SKM-1 treated with dmso at 0.1 percent for 144 hours (cell line): Measurements from ENCODE around the gene RPL35A.
"Not testable (repeated sequence)": the region's sequence is repeated elsewhere in the genome, so short reads cannot be mapped to it uniquely, and the experiment has no call there.

Experiments
- DNase-seq: peaks from one replicate; lab custom pipeline; 2025; ENCODE audit not compliant: unreplicated experiment; lab: John Stamatoyannopoulos, UW

Gene RPL35A

DNA sequence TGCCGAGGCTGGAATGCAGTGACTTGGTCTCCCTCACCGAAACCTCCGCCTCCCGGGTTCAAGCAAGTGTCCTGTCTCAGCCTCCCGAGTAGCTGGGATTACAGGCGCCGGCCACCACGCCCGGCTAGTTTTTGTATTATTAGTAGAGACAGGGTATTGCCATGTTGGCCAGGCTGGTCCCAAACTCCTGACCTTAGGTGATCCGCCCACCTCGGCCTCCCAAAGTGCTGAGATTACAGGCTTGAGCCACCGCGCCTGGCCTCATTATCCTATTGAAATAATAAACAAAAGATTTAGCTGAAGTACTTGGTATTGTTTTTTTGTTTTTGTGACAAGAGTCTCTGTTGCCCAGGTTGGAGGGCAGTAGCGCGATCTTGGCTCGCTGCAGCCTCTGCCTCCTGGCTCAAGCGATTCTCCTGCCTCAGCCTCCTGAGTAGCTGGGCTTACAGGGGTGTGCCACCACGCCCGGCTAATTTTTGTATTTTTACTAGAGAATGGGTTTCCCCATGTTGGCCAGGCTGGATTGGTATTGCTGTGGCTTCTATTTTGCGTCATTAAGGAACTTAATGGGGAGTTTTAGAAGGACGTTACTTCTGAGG lies 1.5 kb downstream of the RPL35A start:
- DNase-seq: no peak

DNA sequence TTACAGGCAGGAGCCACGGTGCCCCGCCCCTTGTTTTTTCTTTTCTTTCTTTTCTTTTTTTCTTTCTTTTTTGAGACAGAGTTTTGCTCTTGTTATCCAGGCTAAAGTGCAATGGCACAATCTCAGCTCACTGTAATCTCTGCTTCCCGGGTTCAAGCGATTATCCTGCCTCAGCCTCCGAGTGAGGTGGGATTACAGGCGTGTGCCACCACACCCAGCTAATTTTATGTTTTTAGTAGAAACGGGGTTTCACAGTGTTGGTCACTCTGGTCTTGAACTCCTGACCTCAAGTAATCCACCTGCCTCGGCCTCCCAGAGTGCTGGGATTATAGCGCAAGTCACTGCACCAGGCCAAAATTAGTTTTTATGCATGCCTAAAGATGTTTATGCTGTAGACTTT lies 2.5 kb downstream of the RPL35A start:
- no peak for DNase-seq

DNA sequence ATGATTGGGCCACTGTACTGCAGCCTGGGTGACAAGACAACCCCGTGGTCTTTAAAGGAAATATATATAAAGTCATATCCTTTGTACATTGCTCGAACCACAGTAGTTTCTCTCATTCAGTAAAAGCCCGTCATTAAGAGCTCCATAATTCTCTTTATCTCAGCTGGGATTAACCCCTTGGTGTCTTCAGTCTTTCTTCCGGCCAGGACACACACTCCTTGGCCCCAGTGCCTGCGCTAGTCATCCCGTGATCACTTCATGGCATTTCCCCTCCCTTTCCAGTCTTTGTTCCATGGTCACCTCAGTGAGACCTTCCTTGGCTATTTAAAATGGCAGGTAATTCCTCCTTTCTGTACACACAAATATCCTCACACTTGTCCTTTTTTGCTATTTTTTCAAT lies 3.3 kb downstream of the RPL35A start:
- no peak for DNase-seq

DNA sequence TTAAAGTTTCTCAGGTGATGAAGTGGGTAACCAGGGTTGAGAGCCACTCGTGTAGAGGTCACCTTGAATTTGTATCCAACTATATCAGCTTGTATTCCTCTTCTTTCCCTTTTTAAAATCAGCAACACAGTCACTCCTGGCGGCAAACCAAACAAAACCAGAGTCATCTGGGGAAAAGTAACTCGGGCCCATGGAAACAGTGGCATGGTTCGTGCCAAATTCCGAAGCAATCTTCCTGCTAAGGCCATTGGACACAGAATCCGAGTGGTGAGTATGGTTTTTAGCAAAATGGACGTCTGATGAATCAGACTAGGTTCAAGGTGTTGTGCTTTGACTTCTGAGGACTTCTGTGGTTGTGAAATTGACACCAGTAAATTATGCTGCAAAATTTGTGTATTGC lies 3.9 kb downstream of the RPL35A start:
- no peak for DNase-seq

DNA sequence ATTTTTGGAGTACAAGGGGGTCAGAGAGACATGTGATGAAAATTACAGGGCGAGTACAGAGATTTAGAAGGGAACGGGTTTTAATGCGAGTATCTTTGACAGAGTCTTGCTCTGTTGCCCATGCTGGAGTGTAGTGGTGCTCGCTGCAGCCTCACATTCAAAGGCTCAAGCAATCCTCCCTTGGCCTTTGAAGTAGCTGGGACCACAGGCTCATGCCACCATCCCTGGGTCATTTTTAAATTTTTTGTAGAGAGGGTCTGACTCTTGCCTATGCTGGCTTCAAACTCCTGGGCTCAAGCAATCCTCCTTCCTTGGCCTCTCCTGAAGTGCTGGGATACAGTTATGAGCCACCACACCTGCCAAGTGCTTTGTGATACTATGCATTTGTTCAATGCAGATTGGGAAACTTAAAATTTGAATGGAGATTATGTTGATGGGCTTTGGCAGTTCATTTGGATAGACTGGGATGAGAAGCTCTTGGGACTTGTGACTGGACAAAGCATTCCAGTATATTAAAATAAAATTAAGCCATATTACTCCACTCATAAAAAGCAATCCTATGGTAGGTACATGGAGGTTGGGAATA lies 6.0 kb downstream of the RPL35A start:
- DNase-seq: no peak

DNA sequence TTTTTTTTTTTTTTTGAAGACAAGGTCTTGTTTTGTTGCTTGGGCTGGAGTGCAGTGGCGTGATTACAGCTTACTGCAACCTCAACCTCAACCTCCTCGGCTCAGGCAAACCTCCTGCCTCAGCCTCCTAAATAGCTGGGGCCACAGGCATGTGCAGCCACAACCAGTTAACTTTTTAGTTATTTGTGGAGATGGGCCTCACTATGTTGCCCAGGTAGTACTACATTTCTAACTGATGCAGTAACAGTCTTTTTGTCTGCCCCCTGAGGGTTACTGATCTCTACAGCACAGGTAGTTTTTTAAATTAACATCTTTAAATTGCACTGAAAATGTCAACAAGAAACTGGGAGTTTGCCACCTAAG lies 6.6 kb downstream of the RPL35A start:
- no peak for DNase-seq

DNA sequence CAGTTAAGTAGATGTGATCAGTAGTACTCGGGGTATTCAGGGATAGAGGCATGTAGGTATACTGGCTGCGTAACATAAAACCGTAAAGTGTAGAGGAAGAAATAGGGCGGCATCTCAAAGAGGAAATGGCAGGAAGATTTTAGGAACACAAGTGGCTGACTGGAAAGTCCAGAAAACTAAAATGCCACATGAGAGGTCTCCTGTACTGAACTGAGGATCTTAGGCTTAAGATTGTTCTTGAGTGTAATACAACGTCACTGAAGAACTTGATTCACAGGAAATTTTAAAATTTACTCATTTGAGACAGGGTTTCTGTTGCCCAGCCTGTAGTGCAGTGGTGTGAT lies 7.8 kb downstream of the RPL35A start:
- no peak for DNase-seq

DNA sequence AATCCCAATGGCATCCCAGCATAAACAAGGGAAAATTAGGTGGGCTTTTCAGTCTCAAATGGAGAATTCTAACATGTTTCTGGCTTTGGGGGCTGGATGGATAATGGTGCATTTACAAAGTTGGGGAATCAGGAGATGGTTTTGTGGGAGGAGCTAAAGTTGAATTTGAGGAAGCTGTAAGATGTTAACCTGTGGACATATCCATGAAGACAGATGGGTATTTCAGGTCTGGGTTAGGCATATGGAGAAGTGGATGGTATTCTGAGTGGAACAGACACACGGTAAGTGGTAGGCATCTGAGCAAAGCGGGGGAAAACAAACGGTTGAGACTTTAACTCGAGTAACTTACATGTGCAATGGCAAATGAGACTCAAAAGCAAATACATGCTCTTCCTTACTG lies 8.4 kb downstream of the RPL35A start:
- peak; percentile 10 for DNase-seq

DNA sequence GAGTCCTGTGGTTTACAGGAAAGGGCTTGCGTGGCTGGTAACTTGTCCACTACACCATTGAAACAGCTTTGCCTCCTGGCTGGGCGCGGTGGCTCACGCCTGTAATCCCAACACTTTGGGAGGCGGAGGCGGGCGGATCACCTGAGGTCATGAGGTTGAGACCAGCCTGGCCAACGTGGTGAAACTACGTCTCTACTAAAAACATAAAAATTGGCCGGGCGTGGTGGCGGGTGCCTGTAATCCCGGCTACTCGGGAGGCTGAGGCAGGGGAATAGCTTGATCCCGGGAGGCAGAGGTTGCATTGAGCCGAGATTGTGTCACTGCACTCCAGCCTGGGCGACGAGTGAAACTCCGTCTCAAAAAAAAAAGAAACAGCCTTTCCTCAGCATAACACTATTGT lies 8.9 kb downstream of the RPL35A start:
- DNase-seq: not testable (repeated sequence)

DNA sequence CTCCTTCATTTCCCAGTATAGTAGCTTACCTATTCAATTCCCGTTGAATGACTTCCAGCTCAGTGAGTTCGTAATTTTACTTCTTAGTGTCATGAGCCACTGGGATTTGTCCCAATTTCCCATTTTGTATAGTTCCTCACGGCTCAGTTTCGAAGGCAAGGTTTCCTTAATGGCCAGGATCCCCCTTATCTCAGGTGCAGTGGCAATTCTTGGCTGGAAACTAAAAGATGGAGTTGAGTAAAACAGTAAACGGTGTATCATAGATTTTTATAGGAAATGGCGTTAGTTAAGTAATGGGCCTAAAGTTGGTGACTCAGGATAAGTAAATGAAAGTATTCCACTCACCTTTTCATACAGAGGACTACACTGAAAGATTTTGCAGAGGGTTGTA lies 9.5 kb downstream of the RPL35A start:
- DNase-seq: no peak

DNA sequence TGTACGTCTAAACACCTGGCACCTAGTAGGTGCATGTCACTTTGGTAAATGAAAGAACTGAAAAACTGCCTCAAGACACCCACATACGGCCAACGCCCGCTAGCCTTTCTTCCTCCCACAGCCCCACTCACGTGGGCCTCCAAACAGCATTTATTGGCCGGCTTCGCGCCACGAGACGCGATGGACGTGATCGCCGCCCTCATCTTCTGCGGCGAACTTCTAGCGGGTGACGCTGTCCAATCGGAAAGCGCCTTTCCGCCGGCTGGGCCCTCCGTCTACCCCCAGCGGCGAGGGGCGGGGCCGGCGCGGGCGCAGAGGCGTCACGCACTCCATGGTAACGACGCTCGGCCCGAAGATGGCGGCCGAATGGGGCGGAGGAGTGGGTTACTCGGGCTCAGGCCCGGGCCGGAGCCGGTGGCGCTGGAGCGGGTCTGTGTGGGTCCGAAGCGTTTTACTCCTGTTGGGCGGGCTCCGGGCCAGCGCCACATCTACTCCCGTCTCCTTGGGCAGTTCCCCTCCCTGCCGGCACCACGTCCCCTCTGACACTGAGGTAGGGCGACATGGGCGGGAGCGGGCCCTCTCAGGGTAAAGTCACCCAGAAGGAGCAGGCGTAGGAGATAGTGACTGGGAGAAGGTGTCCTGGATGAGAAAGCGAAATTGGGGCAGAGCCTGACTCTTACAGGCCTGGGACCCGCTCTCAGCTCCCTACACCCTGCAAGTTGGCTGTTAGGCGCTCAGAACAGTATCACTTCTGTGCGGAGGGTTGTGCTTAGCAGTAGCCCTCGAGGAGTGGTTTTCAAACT lies 10.1 kb downstream of the RPL35A start, which contains the start of gene LMLN:
Gene LMLN (plus strand): TSS at position 327 of the 803 bp plus-strand sequence. CDS start 29 bp downstream, at position 356.
- peak; percentile 90 for DNase-seq

DNA sequence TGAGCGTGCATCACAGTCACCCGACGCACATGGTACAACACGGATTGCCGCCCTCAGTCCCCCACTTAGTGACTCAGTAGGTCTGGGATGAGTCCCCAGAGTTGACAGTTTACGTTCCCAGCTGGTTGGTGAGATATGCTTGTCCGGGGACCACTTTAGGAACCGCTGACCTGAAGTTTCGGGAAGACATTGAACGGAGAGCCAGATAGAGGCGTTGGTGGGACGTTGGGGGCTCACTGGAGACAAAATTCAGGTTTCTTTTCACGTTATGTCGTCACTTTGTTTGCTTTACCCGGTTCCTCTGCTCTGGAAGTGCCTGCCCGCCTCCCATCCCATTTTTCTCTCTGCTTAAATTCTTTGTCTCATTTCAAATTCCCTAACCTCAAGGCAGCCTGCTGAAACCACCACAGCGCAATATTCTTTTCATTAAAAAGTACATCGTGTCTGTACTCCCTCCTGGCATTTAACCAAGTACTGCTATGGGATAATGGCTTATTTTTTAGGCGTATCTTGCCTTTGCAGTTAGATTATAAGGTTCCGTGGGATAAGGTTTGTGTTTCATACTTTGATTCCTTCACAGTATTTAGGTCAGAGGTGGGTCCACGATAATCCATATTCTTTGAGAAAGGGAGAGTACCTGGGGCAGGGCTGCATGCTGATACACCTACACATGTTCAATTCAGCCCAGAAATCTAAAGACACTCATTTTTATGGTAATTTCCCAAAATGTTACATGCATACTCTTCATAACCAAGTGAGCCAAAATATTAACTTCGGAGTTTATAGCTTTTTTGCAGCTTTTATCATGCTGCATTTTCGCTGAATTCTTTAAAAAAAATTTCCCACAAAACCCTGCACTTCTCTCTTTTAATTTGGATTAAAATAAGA lies 10.9 kb downstream of the RPL35A start:
- no peak for DNase-seq

DNA sequence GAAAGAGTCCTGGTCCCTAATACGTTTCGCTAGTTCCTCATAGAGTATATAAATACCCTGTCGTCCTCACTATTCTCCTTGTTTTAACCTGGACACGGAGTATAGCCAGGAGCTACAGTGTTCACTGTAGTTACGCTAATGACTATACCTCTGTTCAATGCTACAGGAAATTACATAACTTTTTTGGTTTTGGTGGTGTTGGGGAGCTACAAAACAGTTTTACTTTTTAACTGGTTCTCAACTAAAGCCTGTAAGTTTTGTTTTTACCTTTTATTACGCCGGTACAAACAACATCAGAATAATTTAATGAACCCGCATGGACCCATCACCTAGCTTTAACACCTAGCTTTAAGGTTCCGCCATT lies 11.6 kb downstream of the RPL35A start:
- DNase-seq: peak; percentile 30

DNA sequence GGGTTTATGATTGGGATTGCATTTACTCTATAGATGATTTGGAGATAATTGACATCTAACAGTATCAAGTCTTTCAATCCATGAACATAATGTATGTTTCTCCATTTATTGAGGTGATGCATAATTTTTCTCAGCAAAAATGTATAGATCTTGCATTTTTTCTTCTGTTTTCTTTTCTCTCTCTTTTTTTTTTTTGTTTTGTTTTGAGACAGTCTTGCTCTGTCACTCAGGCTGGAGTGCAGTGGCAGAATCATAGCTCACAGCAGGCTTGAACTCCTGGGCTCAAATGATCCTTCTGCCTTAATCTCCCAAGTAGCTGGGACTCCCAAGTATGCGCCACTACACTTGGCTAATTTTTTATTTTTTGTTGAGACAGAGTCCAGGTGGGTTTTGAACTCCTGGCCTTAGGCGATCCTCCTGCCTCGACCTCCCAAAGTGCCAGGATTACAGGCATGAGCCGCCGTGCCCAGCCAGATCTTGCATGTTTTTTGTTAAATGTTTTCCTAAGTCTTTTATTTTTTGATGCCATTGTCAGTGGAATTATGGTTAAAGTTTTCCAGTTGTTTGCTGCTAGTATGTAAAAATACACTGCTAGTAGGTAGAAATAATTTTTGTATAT lies 13.1 kb downstream of the RPL35A start:
- DNase-seq: no peak

DNA sequence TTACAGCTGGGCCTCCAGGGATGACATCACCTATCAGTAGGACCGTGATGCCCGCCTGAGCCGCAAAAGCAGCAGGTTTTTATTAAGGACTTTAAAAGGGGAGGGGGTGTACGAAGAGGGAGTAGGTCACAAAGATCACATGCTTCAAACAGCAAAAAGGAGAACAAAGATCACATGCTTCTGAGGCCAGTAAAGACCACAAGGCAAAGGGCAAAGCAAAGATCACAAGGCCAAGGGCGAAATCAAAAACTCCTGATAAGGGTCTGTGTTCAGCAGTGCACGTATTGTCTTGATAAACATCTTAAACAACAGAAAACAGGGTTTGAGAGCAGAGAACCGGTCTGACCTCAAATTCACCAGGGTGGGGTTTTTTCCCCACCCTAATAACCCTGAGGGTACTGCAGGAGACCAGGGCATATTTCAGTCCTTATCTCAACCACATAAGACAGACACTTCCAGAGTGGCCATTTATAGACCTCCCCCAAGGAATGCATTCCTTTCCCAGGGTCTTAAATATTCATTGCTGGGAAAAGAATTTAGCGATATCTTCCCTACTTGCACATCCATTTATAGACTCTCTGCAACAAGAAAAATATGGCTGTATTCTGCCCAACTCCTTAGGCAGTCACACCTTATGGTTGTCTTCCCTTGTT lies 17.5 kb downstream of the RPL35A start:
- DNase-seq: not testable (repeated sequence)

DNA sequence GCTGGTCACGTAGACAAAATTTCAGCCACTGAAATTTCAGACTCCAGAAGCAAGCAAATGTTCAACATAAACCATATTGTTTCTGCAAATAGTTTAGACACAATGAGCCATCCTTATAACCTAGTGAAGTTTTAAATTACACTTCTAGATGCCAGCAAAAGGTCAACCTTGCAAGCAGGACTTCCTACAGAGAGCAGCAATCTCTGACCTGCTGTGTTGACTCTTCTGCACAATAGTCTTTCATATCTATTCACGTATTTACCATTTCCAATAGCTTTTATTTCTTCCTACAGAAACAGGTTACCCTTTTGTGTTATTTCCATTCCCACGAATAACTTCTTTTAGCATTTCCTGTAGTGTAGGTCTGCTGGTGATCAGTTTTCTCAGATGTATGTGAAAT lies 20.6 kb downstream of the RPL35A start:
- DNase-seq: no peak

DNA sequence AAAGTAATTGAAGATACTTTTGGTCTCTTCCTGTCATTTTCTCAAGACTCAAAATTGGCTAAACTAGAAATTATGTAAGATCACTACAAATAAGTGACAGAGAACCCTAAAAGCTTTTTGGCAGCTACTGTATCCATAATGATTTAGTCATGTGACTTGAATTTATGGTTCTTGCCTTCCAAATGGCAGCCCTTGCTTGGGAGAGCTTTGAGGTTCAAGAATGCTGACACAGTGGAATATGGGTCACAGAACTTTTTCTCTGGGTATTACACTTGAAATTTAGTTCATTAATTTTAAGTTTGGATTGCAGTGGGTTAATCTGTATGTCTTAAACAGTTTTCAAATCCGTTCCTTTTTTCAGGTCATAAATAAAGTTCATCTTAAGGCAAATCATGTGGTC lies 24.0 kb downstream of the RPL35A start:
- DNase-seq: no peak

DNA sequence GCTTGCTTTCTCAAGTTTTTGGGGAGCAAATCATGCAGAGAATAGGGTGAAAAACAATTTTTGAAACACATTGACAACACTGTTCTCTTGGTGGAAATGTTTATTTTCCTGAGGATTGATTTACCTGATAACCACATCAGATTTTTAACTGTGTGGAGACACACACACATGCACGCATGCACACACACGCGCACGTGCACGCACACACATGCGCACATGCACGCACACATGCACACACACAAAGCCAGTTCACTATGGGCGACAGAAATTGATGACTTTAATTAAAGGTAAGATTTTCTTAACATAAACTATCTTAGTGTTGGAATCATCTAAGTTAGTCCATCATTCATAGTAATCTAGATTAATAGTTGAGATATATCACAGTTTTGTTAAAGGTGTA lies 25.3 kb downstream of the RPL35A start:
- DNase-seq: no peak

DNA sequence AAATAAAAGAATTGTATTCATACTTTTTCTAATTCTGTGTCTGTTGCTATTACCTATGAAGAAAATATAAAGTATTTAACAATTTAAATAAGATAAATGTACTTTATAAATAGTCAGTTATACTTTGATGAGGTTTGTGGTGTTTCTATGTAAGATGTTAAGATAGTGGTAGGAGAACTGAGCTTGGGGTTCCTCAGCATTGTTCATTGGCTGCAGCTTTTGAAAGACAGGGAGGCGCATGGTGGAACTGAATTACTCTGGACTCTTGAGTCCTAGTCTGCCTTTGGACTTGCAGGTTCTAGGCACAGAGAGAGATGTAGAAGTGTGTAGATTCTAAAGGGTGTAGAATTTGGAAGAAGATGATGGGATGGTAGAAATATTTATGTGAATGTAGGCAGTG lies 33.1 kb downstream of the RPL35A start:
- DNase-seq: no peak

DNA sequence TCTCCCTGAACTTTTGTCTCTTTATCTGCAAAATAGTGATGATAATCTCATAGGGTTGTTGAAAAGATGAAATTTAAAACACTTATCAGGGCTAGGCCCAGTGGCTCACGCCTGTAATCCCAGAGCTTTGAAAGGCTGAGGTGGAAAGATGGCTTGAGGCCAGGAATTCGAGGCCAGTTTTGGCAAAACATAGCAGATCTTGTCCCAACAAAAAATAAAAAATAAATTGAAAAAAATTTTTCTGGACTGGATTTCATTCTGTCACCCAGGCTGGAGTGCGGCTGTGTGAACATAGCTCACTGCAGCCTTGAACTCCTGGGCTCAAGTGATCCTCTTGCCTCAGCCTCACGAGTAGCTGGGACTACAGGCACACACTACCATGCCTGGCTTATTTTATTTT lies 39.7 kb downstream of the RPL35A start:
- DNase-seq: no peak

DNA sequence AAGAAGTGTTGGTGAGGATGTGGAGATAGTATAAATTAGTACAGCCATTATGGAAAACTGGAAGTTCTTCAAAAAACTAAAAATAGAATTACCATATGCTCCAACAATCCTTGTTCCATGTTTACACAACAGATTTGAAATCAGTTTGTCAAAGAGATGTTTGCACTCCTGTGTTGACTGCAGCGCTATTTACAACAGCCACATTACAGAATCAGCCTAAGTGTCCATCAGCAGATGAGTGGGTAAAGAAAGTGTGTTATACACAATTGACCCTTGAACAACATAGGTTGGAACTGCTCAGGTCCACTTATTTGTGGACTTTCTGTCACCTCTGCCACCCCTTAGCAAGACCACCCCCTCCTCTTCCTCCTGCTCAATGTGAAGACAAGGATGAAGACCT lies 44.7 kb downstream of the RPL35A start:
- no peak for DNase-seq
